ENCODE results near the gene CHML. TPM values are rescaled to one million over a fixed set of nuclear protein-coding genes. Genes with fewer than 3 reads are reported as not detected.
"Not testable (repeated sequence)": the region's sequence is repeated elsewhere in the genome, so short reads cannot be mapped to it uniquely, and the experiment has no call there.

Gene CHML
- total RNA-seq (2014; rRNA removed; shearing (Covaris generic); ENCODE audit: low replicate concordance): 7.0 and 15.4 TPM in 2 replicates

- Histone ChIP-seq H3K36me3 (0 out of 2 replicates have a peak, but pooled peaks cover under 1% of the 10 kb centered on the region), H3K9me3 (no peaks in the 10 kb centered on the region), H3K4me3 (peak within 1 kb of the TSS; percentile 83), H3K27me3 (no peaks in the 10 kb centered on the region)
- DNase-seq: peak; percentile 93
These were observed at the start of gene CHML, which contains the start of gene OPN3 for GRCh38 chr1:241640149-241640866. Gene CHML, minus strand, starts transcription at chr1:241640369. Its CDS starts 4,603 bp downstream, at chr1:241635766. Gene OPN3, minus strand, starts transcription at chr1:241640369. Its CDS starts 115 bp downstream, at chr1:241640254.

- Histone ChIP-seq H3K36me3 (no peaks in the 10 kb centered on the region), H3K9me3 (no peaks in the 10 kb centered on the region), H3K27me3 (no peaks in the 10 kb centered on the region), H3K4me3 (no peak overlapping the region)
- DNase-seq: no peak
These were observed 48.8 kb upstream of the CHML start for GRCh38 chr1:241688940-241689368.

GRCh38 chr1:241684108-241684507, 43.9 kb upstream of the CHML start:
- no peak overlapping the region for H3K4me3 ChIP-seq
- H3K9me3 ChIP-seq: no peaks in the 10 kb centered on the region
- no peaks in the 10 kb centered on the region for H3K27me3 ChIP-seq
- H3K36me3 ChIP-seq: no peaks in the 10 kb centered on the region
- no peak for DNase-seq

- H3K4me3 ChIP-seq: no peak overlapping the region
- no peaks in the 10 kb centered on the region for H3K36me3 ChIP-seq
- H3K27me3 ChIP-seq: no peaks in the 10 kb centered on the region
- H3K9me3 ChIP-seq: no peaks in the 10 kb centered on the region
- DNase-seq: no peak
These were observed 42.8 kb upstream of the CHML start for GRCh38 chr1:241682921-241683320.

GRCh38 chr1:241681861-241682448, 41.8 kb upstream of the CHML start:
- DNase-seq, H3K9me3 ChIP-seq, H3K27me3 ChIP-seq, H3K4me3 ChIP-seq, H3K36me3 ChIP-seq: not testable (repeated sequence)

- no peaks in the 10 kb centered on the region for H3K27me3 ChIP-seq
- H3K36me3 ChIP-seq: no peaks in the 10 kb centered on the region
- no peak for DNase-seq
- H3K4me3 ChIP-seq: no peak overlapping the region
- H3K9me3 ChIP-seq: no peaks in the 10 kb centered on the region
These were observed 39.8 kb upstream of the CHML start for GRCh38 chr1:241679961-241680360.

GRCh38 chr1:241679404-241679803, 39.2 kb upstream of the CHML start:
- no peak for DNase-seq
- no peaks in the 10 kb centered on the region for H3K27me3 ChIP-seq
- H3K9me3 ChIP-seq: no peaks in the 10 kb centered on the region
- H3K36me3 ChIP-seq: no peaks in the 10 kb centered on the region
- no peak overlapping the region for H3K4me3 ChIP-seq

GRCh38 chr1:241678536-241678935, 38.4 kb upstream of the CHML start:
- no peaks in the 10 kb centered on the region for H3K9me3 ChIP-seq
- no peak for DNase-seq
- no peaks in the 10 kb centered on the region for H3K36me3 ChIP-seq
- no peaks in the 10 kb centered on the region for H3K27me3 ChIP-seq
- H3K4me3 ChIP-seq: no peak overlapping the region

GRCh38 chr1:241677201-241677600, 37.0 kb upstream of the CHML start:
- Histone ChIP-seq H3K36me3 (no peaks in the 10 kb centered on the region), H3K9me3 (no peaks in the 10 kb centered on the region), H3K4me3 (no peak overlapping the region), H3K27me3 (no peaks in the 10 kb centered on the region)
- no peak for DNase-seq

GRCh38 chr1:241675983-241676382, 35.8 kb upstream of the CHML start:
- no peak overlapping the region for H3K4me3 ChIP-seq
- no peaks in the 10 kb centered on the region for H3K27me3 ChIP-seq
- no peak for DNase-seq
- H3K36me3 ChIP-seq: no peaks in the 10 kb centered on the region
- no peaks in the 10 kb centered on the region for H3K9me3 ChIP-seq

- Histone ChIP-seq H3K36me3 (no peaks in the 10 kb centered on the region), H3K4me3 (no peak overlapping the region), H3K27me3 (no peaks in the 10 kb centered on the region), H3K9me3 (no peaks in the 10 kb centered on the region)
- no peak for DNase-seq
These were observed 34.7 kb upstream of the CHML start for GRCh38 chr1:241674805-241675384.

- no peaks in the 10 kb centered on the region for H3K27me3 ChIP-seq
- no peak for DNase-seq
- H3K36me3 ChIP-seq: no peaks in the 10 kb centered on the region
- no peak overlapping the region for H3K4me3 ChIP-seq
- H3K9me3 ChIP-seq: no peaks in the 10 kb centered on the region
These were observed 32.1 kb upstream of the CHML start for GRCh38 chr1:241672301-241672700.

- H3K36me3 ChIP-seq: no peaks in the 10 kb centered on the region
- H3K4me3 ChIP-seq: no peak overlapping the region
- no peak for DNase-seq
- no peaks in the 10 kb centered on the region for H3K27me3 ChIP-seq
- H3K9me3 ChIP-seq: no peaks in the 10 kb centered on the region
These were observed 26.2 kb upstream of the CHML start for GRCh38 chr1:241666419-241666818.

GRCh38 chr1:241660424-241660972, 20.3 kb upstream of the CHML start:
- no peak for DNase-seq
- H3K27me3 ChIP-seq: no peaks in the 10 kb centered on the region
- H3K36me3 ChIP-seq: no peaks in the 10 kb centered on the region
- no peaks in the 10 kb centered on the region for H3K9me3 ChIP-seq
- H3K4me3 ChIP-seq: no peak overlapping the region

GRCh38 chr1:241659016-241659415, 18.8 kb upstream of the CHML start:
- H3K4me3 ChIP-seq, DNase-seq, H3K9me3 ChIP-seq, H3K27me3 ChIP-seq, H3K36me3 ChIP-seq: not testable (repeated sequence)

GRCh38 chr1:241658081-241658793, 18.1 kb upstream of the CHML start:
- no peak for DNase-seq
- Histone ChIP-seq H3K4me3 (no peak overlapping the region), H3K27me3 (no peaks in the 10 kb centered on the region)

GRCh38 chr1:241654641-241655040, 14.5 kb upstream of the CHML start:
- Histone ChIP-seq H3K27me3 (peaks cover 3% of the 10 kb centered on the region; the same call in 1 of the 2 replicates), H3K9me3 (no peaks in the 10 kb centered on the region), H3K36me3 (no peaks in the 10 kb centered on the region), H3K4me3 (no peak overlapping the region)
- DNase-seq: no peak

More at GRCh38 chr1:241658081-241658793, 18.1 kb upstream of the CHML start:
- no peaks in the 10 kb centered on the region for H3K9me3 ChIP-seq
- H3K36me3 ChIP-seq: no peaks in the 10 kb centered on the region

Measured in MG63 (cell line).